GM19023 (cell line): ENCODE data around the gene SUMO3.

Experiments
- ATAC-seq: cut with Tn5 transposase; IDR thresholded peaks from one replicate; pipeline ENCODE4 v1.9.1; 2021; ENCODE audit warnings: mild to moderate bottlenecking, moderate library complexity; ENCODE audit not compliant: unreplicated experiment

SUMO3 gene

GRCh38 chr21:44817914-44818639 is at the start of gene SUMO3:
SUMO3 (minus strand) TSS chr21:44818062; CDS start chr21:44817968, 94 bp downstream.
- ATAC-seq: peak; percentile 61

- no peak for ATAC-seq
Observed at GRCh38 chr21:44867464-44867863, 49.6 kb upstream of the SUMO3 start.

GRCh38 chr21:44866780-44867179 is 48.9 kb upstream of the SUMO3 start:
- ATAC-seq: no peak

GRCh38 chr21:44865561-44866280 is 47.9 kb upstream of the SUMO3 start:
- ATAC-seq: no peak

GRCh38 chr21:44862869-44863685 is 45.2 kb upstream of the SUMO3 start:
- no peak for ATAC-seq

- ATAC-seq: no peak
Observed at GRCh38 chr21:44858791-44859190, 40.9 kb upstream of the SUMO3 start.

GRCh38 chr21:44858291-44858690 is 40.4 kb upstream of the SUMO3 start:
- no peak for ATAC-seq

- ATAC-seq: no peak
Observed at GRCh38 chr21:44857127-44857892, 39.4 kb upstream of the SUMO3 start.

- no peak for ATAC-seq
Observed at GRCh38 chr21:44856131-44856530, 38.3 kb upstream of the SUMO3 start.

- ATAC-seq: no peak
Observed at GRCh38 chr21:44855572-44855971, 37.7 kb upstream of the SUMO3 start.

- ATAC-seq: no peak
Observed at GRCh38 chr21:44854664-44855446, 37.0 kb upstream of the SUMO3 start.

- ATAC-seq: no peak
Observed at GRCh38 chr21:44854391-44854663, 36.5 kb upstream of the SUMO3 start.

- no peak for ATAC-seq
Observed at GRCh38 chr21:44853601-44854390, 35.9 kb upstream of the SUMO3 start.

GRCh38 chr21:44850905-44851657 is 33.2 kb upstream of the SUMO3 start:
- no peak for ATAC-seq

- ATAC-seq: no peak
Observed at GRCh38 chr21:44850208-44850800, 32.4 kb upstream of the SUMO3 start.

- no peak for ATAC-seq
Observed at GRCh38 chr21:44849616-44850130, 31.8 kb upstream of the SUMO3 start.

- ATAC-seq: no peak
Observed at GRCh38 chr21:44848821-44849521, 31.1 kb upstream of the SUMO3 start.
